RKO (cell line): Measurements from ENCODE around the gene SLC43A1.
A peak's percentile ranks its signal among the peaks of the same experiment; 100 is the strongest.

ENCODE experiments used
- DNase-seq: peaks from one replicate; pipeline ENCODE4 v3.0.0-alpha.2; 2016; ENCODE audit warnings: low spot score

SLC43A1 gene

GRCh38 chr11:57527056-57527631 is 11.6 kb upstream of the SLC43A1 start:
- DNase-seq = peak; percentile 71

- no peak for DNase-seq
Measured at GRCh38 chr11:57523419-57523818, 7.9 kb upstream of the SLC43A1 start.

- DNase-seq = no peak
Measured at GRCh38 chr11:57521116-57521515, 5.6 kb upstream of the SLC43A1 start.

GRCh38 chr11:57516061-57516443 is 550 bp upstream of the SLC43A1 start:
- no peak for DNase-seq

GRCh38 chr11:57514538-57515331 is 767 bp downstream of the SLC43A1 start:
- DNase-seq = peak; percentile 54

- peak; percentile 57 for DNase-seq
Measured at GRCh38 chr11:57513911-57514537, 1.5 kb downstream of the SLC43A1 start.

- peak; percentile 22 for DNase-seq
Measured at GRCh38 chr11:57513452-57513795, 2.1 kb downstream of the SLC43A1 start.

- DNase-seq = peak; percentile 25
Measured at GRCh38 chr11:57512646-57513451, 2.7 kb downstream of the SLC43A1 start.

- no peak for DNase-seq
Measured at GRCh38 chr11:57511741-57512430, 3.6 kb downstream of the SLC43A1 start.

GRCh38 chr11:57508341-57509170 is 6.9 kb downstream of the SLC43A1 start:
- no peak for DNase-seq

- no peak for DNase-seq
Measured at GRCh38 chr11:57506522-57506921, 9.0 kb downstream of the SLC43A1 start.

- DNase-seq = no peak
Measured at GRCh38 chr11:57504511-57504910, 11.0 kb downstream of the SLC43A1 start.

- no peak for DNase-seq
Measured at GRCh38 chr11:57502870-57503269, 12.6 kb downstream of the SLC43A1 start.

GRCh38 chr11:57502376-57502775 is 13.1 kb downstream of the SLC43A1 start:
- no peak for DNase-seq

- no peak for DNase-seq
Measured at GRCh38 chr11:57501953-57502352, 13.5 kb downstream of the SLC43A1 start.

GRCh38 chr11:57500926-57501325 is 14.6 kb downstream of the SLC43A1 start:
- DNase-seq = no peak

GRCh38 chr11:57500515-57500914 is 15.0 kb downstream of the SLC43A1 start:
- no peak for DNase-seq

- no peak for DNase-seq
Measured at GRCh38 chr11:57499983-57500461, 15.5 kb downstream of the SLC43A1 start.

- DNase-seq = no peak
Measured at GRCh38 chr11:57499413-57499982, 16.0 kb downstream of the SLC43A1 start.

- DNase-seq = no peak
Measured at GRCh38 chr11:57498540-57498939, 17.0 kb downstream of the SLC43A1 start.
